Thymus (tissue), 11 donors: Measurements from ENCODE around the gene RAVER2. TPM values are rescaled to one million over a fixed set of nuclear protein-coding genes. Genes with fewer than 3 reads are reported as not detected.
A peak's percentile ranks its signal among the peaks of the same experiment; 100 is the strongest.
"Not testable (repeated sequence)": the region's sequence is repeated elsewhere in the genome, so short reads cannot be mapped to it uniquely, and the experiment has no call there.

Experiments
- DNase-seq, 9 donors: peaks; one replicate each; pipeline ENCODE4 v3.0.0-alpha.2; 2013; ENCODE audit warnings: low spot score in 9 of 9, low read depth in 6 of 9, missing footprints in 1 of 9
- H3K27ac ChIP-seq, 2 donors: one replicate each; pipeline ENCODE4 v1.5.1; 2013; ENCODE audit warnings: control low read depth in 1 of 2, low read depth in 1 of 2, low read length in 1 of 2, mild to moderate bottlenecking in 1 of 2, moderate library complexity in 1 of 2
- H3K27me3 ChIP-seq, 2 donors: one replicate each; pipeline ENCODE4 v1.5.1; 2013; ENCODE audit warnings: low read length in 1 of 2; ENCODE audit not compliant: control insufficient read depth in 2 of 2, insufficient read depth in 1 of 2
- H3K36me3 ChIP-seq, 2 donors: one replicate each; pipeline ENCODE4 v1.5.1; 2013; ENCODE audit warnings: low read length in 1 of 2, mild to moderate bottlenecking in 1 of 2, moderate library complexity in 1 of 2; ENCODE audit not compliant: control insufficient read depth in 2 of 2, insufficient read depth in 2 of 2
- H3K4me1 ChIP-seq, 2 donors: one replicate each; pipeline ENCODE4 v1.5.1; 2013; ENCODE audit warnings: low read length in 2 of 2; ENCODE audit not compliant: control insufficient read depth in 2 of 2, insufficient read depth in 2 of 2
- H3K4me3 ChIP-seq, 2 donors: one replicate each; pipeline ENCODE4 v1.5.1; 2013; ENCODE audit warnings: low read length in 2 of 2, control low read depth in 1 of 2, mild to moderate bottlenecking in 1 of 2
- H3K9me3 ChIP-seq, 2 donors: one replicate each; pipeline ENCODE4 v1.5.1; 2013; ENCODE audit warnings: low read length in 1 of 2, mild to moderate bottlenecking in 1 of 2; ENCODE audit not compliant: control insufficient read depth in 2 of 2, insufficient read depth in 1 of 2
- WGBS: extraction: QIAGEN DNeasy Blood & Tissue Kit; methylation state at CpG from one replicate; pipeline ENCODE4 v1.1.7; 2013; 5-methylcytosine and 5-hydroxymethylcytosine counted together
- polyA plus RNA-seq: library from polyadenylated mRNA; stranded (reverse); fragments of 200-250 nt; gene quantifications from one replicate; pipeline ENCODE4 v1.2.3, GENCODE V29; 2013
- total RNA-seq: library from RNA; stranded (reverse); fragments of 120-200 nt; gene quantifications from one replicate; pipeline ENCODE4 v1.2.4, GENCODE V29; 2013
- donor health status: healthy.

RAVER2 gene
- total and polyA plus RNA-seq, 2 donors, result 6.3 to 10.8 TPM

DNA sequence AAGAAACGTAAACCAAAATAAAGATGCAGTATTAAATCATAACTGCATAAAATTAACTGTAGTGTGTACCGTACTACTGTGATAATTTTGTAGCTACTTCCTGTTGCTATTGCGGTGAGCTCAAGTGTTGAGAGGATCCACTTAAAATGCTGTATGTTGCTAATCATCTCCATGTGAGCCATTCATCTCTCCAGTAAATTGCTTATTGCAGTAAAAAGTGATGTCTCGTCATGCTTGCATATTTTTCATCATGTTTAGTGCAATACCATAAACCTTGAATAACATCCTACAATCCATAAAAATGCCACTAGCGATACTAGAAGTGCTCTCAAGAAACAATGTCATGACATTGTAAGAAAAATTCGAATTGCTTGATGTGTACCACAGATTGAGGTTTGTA lies 66.3 kb downstream of the RAVER2 start:
- WGBS, result 96% methylated on average over 6 of the region's 6 CpGs

DNA sequence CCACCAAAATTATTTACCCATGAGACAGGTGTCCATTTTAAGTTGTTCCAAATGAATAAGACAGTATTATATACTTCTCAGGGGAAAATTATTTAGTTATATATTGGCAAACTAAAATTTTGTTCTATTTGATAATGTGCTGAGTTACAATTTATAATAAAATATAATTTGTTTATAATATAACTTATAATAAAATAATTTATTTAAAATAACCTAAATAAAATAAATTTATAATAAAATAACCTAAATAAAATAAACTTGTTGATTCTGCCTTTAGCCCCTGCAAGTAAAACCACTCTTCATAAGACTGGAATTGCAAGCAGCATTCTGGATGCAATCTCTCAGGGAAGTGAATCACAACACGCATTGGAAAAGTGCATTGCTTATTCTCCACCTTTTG lies 69.6 kb downstream of the RAVER2 start:
- H3K4me3 ChIP-seq, result no peak overlapping the region
- H3K27ac ChIP-seq, result no peak overlapping the region
- H3K4me1 ChIP-seq, result no peaks in the 10 kb centered on the region
- no peaks in the 10 kb centered on the region for H3K9me3 ChIP-seq
- H3K36me3 ChIP-seq, result peaks cover 0 to 4% of the 10 kb centered on the region in 2 donors
- no peak for DNase-seq
- H3K27me3 ChIP-seq, result no peaks in the 10 kb centered on the region
- WGBS, result 100% methylated on average over 1 of the region's 1 CpG

More for the DNA sequence above, 66.3 kb downstream of the RAVER2 start:
- no peak overlapping the region for H3K27ac ChIP-seq
- H3K27me3 ChIP-seq, result no peaks in the 10 kb centered on the region
- peaks cover 0 to 4% of the 10 kb centered on the region in 2 donors for H3K36me3 ChIP-seq
- H3K4me1 ChIP-seq, result no peaks in the 10 kb centered on the region
- no peak for DNase-seq
- no peaks in the 10 kb centered on the region for H3K9me3 ChIP-seq
- no peak overlapping the region for H3K4me3 ChIP-seq

DNA sequence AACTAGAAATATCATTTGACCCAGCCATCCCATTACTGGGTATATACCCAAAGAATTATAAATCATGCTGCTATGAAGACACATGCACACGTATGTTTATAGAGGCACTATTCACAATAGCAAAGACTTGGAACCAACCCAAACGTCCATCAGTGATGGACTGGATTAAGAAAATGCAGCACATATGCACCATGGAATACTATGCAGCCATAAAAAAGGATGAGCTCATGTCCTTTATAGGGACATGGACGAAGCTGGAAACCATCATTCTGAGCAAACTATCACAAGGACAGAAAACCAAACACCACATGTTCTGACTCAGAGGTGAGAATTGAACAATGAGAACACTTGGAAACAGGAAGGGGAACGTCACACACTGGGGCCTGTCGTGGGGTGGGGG lies 72.5 kb downstream of the RAVER2 start:
- H3K4me1 ChIP-seq, DNase-seq, H3K9me3 ChIP-seq, H3K4me3 ChIP-seq, H3K27me3 ChIP-seq, H3K27ac ChIP-seq, H3K36me3 ChIP-seq: not testable (repeated sequence)
- WGBS, result 97% methylated on average over 5 of the region's 5 CpGs

- H3K4me1 ChIP-seq, DNase-seq, H3K4me3 ChIP-seq, H3K36me3 ChIP-seq, H3K27ac ChIP-seq, H3K9me3 ChIP-seq, H3K27me3 ChIP-seq: not testable (repeated sequence)
- 97% methylated on average over 3 of the region's 3 CpGs for WGBS
Measured at GRCh38 chr1:64820572-64820971, 75.7 kb downstream of the RAVER2 start.

DNA sequence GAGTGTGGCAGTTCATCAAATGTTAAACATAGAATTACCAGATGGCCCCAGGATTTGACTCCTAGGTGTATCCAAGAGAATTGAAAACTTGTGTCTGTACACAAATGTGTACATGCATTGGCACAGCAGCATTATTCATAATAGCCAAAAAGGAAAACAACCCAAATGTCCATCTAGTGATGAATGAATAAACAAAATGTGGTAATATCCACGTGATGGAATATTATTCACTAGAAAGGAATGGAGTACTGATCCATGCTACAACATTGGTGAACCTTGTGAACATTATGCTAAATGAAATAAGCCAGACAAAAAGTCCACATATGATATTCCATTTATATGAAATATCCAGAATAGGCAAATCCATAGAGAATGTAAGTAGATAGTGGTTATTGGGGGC lies 77.7 kb downstream of the RAVER2 start:
- Histone ChIP-seq H3K9me3 (no peaks in the 10 kb centered on the region), H3K27me3 (no peaks in the 10 kb centered on the region), H3K4me1 (no peaks in the 10 kb centered on the region), H3K27ac (no peak overlapping the region), H3K36me3 (no peaks in the 10 kb centered on the region), H3K4me3 (no peak overlapping the region)
- DNase-seq, result no peak
- WGBS, result 92% methylated on average over 1 of the region's 1 CpG

- no peaks in the 10 kb centered on the region for H3K27me3 ChIP-seq
- no peak overlapping the region for H3K4me3 ChIP-seq
- no peaks in the 10 kb centered on the region for H3K9me3 ChIP-seq
- no peak overlapping the region for H3K27ac ChIP-seq
- 80% methylated on average over 11 of the region's 11 CpGs for WGBS
- peaks cover 0 to under 1% of the 10 kb centered on the region in 2 donors for H3K4me1 ChIP-seq
- H3K36me3 ChIP-seq, result no peaks in the 10 kb centered on the region
- DNase-seq, result peak; percentile 23 to 84 (median 67)
Measured at GRCh38 chr1:64823691-64824476, 79.0 kb downstream of the RAVER2 start.

GRCh38 chr1:64826991-64827390 lies 82.1 kb downstream of the RAVER2 start:
- no peak overlapping the region for H3K4me3 ChIP-seq
- no peak overlapping the region for H3K27ac ChIP-seq

DNA sequence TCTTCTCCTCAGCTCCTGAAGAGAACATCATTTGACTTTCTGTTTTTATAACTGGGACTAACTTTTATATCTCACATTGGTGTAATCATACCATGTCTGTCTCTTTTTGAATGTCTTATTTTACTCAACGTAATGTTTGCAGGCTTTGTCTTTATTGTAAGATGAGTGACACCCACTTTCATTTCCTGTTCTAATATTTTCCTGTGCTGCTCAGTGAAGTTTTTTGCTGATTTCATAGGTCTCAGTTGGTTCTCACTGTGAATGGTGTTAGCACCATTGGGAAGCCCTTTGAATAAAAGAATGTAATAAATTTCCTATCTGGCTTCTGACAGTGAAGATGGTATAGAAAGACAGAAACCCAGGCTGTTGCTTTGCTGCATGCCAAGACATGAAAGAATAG lies 84.0 kb downstream of the RAVER2 start:
- peak in 1 of 9 donors; percentile 18 for DNase-seq
- Histone ChIP-seq H3K9me3 (no peaks in the 10 kb centered on the region), H3K4me1 (peaks cover 0 to 6% of the 10 kb centered on the region in 2 donors)

More at GRCh38 chr1:64826991-64827390, 82.1 kb downstream of the RAVER2 start:
- no peaks in the 10 kb centered on the region for H3K27me3 ChIP-seq
- H3K9me3 ChIP-seq, result no peaks in the 10 kb centered on the region
- peaks cover 0 to 12% of the 10 kb centered on the region in 2 donors for H3K36me3 ChIP-seq
- H3K4me1 ChIP-seq, result peaks cover 0 to 6% of the 10 kb centered on the region in 2 donors
- WGBS, result 94% methylated on average over 5 of the region's 5 CpGs
- no peak for DNase-seq

GRCh38 chr1:64829411-64830029 lies 84.6 kb downstream of the RAVER2 start:
- Histone ChIP-seq H3K4me3 (no peak overlapping the region), H3K9me3 (no peaks in the 10 kb centered on the region), H3K36me3 (peaks cover 9 to 32% of the 10 kb centered on the region in 2 donors), H3K27me3 (no peaks in the 10 kb centered on the region), H3K27ac (peak overlapping the region in 1 of 2 donors; percentile 27), H3K4me1 (peaks cover 0 to 6% of the 10 kb centered on the region in 2 donors)
- peak in 1 of 9 donors; percentile 13 for DNase-seq
- WGBS, result 88% methylated on average over 8 of the region's 8 CpGs

More for the DNA sequence above, 84.0 kb downstream of the RAVER2 start:
- Histone ChIP-seq H3K36me3 (peaks cover 9 to 26% of the 10 kb centered on the region in 2 donors), H3K27me3 (no peaks in the 10 kb centered on the region), H3K27ac (peak overlapping the region in 1 of 2 donors; percentile 27), H3K4me3 (no peak overlapping the region)
- 29% methylated on average over 1 of the region's 1 CpG for WGBS
